ENCODE measurements around the gene POLDIP2. TPM values are rescaled to one million over a fixed set of nuclear protein-coding genes. Genes with fewer than 3 reads are reported as not detected.

The POLDIP2 gene
- total and polyA plus RNA-seq, 9 of the 15 experiments (the other 6 are each of a cell fraction or from before 2014, with no cell fraction given), result 22.0 to 137 (median 104) TPM

DNA sequence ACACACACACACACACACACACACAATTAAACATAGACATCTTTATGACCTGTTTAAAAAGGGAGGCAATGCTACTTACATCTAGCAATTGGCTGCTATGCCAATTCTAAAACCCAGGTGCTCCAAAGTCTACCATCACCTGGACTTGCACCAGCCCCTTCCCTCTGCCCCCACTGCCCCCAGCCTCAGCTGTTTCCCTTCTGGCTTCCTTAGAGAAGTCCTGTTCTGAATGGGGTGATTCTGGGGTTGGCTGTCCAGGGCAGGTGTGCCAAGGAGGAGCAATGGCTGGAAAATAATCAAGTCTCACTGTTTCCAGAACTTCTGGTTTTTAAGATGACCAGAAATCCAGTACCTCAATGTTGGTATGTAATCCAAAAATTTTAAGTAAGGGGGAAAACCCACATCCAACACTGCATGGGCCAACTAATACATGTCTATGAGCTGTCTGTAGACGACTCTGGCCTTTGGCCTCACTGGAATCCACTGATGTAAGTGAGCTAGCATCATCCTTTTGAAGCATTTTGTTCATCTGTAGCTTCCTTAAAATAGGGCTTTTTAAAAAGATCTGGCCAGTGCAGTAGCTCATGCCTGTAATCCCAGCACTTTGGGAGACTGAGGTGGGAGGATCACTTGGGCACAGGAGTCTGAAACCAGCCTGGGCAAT, 24.1 kb downstream of the POLDIP2 start (continued):
- TF ChIP-seq, protein P1, sequence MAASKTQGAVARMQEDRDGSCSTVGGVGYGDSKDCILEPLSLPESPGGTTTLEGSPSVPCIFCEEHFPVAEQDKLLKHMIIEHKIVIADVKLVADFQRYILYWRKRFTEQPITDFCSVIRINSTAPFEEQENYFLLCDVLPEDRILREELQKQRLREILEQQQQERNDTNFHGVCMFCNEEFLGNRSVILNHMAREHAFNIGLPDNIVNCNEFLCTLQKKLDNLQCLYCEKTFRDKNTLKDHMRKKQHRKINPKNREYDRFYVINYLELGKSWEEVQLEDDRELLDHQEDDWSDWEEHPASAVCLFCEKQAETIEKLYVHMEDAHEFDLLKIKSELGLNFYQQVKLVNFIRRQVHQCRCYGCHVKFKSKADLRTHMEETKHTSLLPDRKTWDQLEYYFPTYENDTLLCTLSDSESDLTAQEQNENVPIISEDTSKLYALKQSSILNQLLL (CRISPR knock-in tag; IDR thresholded peaks at IDR 0.05; ENCODE audit: borderline replicate concordance), result no peak

DNA sequence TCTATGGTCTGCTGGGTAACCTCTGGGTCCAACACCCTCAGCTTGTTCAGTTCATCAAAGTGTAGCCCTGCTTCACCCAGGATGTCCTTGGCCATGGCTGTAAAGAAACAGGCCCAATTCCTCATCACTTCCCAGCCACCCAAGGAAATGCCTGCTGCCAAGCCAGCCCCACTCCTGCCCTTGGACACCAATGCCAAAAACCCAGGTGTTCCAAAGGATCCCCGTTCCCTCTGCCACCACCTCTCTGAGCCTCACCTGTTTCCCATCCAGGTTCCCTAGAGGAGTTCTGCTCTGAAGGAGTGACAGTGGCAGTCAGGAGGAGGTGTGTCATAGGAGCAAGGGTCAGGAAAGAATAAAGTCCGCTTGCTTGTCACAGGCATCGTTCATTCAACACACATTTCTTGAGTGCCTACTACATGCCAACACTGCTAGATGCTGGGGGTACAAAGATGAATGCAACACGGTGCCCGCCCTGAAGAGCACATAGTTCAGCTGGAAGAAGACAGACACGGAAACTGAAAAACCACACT, 25.4 kb downstream of the POLDIP2 start:
- Histone ChIP-seq H3K9ac (ENCODE audit: insufficient read depth in 1 of 2, low read depth in 2 of 2, low read length in 2 of 2) (no peak overlapping the region), H3K4me1 (replicated peaks in 1 of 2; ENCODE audit: control insufficient read depth in 2 of 2, insufficient read depth in 2 of 2, low read length in 2 of 2) (peaks cover 16 to 17% of the 10 kb centered on the region in 2 experiments; a peak in 4 of 5 replicates), H3K27me3 (ENCODE audit: control insufficient read depth in 2 of 2, insufficient read depth in 2 of 2, low read length in 2 of 2) (no peaks in the 10 kb centered on the region), H3K4me2 (ENCODE audit: insufficient read depth, low read length) (no peak overlapping the region), H3K79me2 (ENCODE audit: control insufficient read depth, insufficient read depth, low read length) (peaks cover 26% of the 10 kb centered on the region), H2AFZ (ENCODE audit: low read depth, low read length) (no peak overlapping the region), H3K36me3 (ENCODE audit: control insufficient read depth, insufficient read depth, low read length) (peaks cover 40% of the 10 kb centered on the region), H3K4me3 (no peak overlapping the region), H3K27ac (ENCODE audit: extremely low read depth, low read depth, low read length) (no peak overlapping the region), H3K9me3 (replicated peaks; ENCODE audit: control insufficient read depth, insufficient read depth, low read depth, low read length) (no peaks in the 10 kb centered on the region), H4K20me1 (replicated peaks; ENCODE audit: control insufficient read depth, insufficient read depth, low read length) (peaks cover 14% of the 10 kb centered on the region), H3K9me1 (ENCODE audit: control insufficient read depth, insufficient read depth, low read length) (no peaks in the 10 kb centered on the region)
- no peak for ATAC-seq
- POLR2A ChIA-PET, result interaction anchor here (0.7 to 6.5 kb wide), 5 partner anchors 10 to 41 kb away, joined by 3 to 62 read pairs (median 3); partner anchors contain the start of genes POLDIP2 and TMEM97
- TF ChIP-seq MEF2A (IDR thresholded peaks at IDR 0.05; ENCODE audit: control insufficient read depth, low read depth, low read length) (no peak), PTBP1 (IDR thresholded peaks at IDR 0.05; ENCODE audit: low read depth, low read length) (no peak), ETV1 (tag; conservative IDR thresholded peaks at IDR 0.05; ENCODE audit: low read depth) (no peak), HES1 (IDR thresholded peaks at IDR 0.05; ENCODE audit: low read depth) (no peak), POLR3A (IDR thresholded peaks at IDR 0.05; ENCODE audit: borderline replicate concordance, extremely low read depth, insufficient read depth, insufficient read length) (no peak), POLR2AphosphoS2 (IDR thresholded peaks at IDR 0.05; ENCODE audit: low read length) (no peak), ZSCAN32 (CRISPR knock-in tag; IDR thresholded peaks at IDR 0.05) (no peak), NBN (IDR thresholded peaks at IDR 0.05; ENCODE audit: low read depth) (no peak), EGR1 (conservative IDR thresholded peaks at IDR 0.05) (no peak), ZNF57 (CRISPR knock-in tag; IDR thresholded peaks at IDR 0.05) (no peak), ZNF124 (CRISPR knock-in tag; IDR thresholded peaks at IDR 0.05) (no peak), TCF3 (CRISPR knock-in tag; IDR thresholded peaks at IDR 0.05) (no peak), HEY1 (CRISPR knock-in tag; IDR thresholded peaks at IDR 0.05; ENCODE audit: borderline replicate concordance) (no peak)
- TF ChIP-seq, protein P2, sequence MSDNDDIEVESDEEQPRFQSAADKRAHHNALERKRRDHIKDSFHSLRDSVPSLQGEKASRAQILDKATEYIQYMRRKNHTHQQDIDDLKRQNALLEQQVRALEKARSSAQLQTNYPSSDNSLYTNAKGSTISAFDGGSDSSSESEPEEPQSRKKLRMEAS (CRISPR knock-in tag; IDR thresholded peaks at IDR 0.05), result no peak
- TF ChIP-seq, protein P3, sequence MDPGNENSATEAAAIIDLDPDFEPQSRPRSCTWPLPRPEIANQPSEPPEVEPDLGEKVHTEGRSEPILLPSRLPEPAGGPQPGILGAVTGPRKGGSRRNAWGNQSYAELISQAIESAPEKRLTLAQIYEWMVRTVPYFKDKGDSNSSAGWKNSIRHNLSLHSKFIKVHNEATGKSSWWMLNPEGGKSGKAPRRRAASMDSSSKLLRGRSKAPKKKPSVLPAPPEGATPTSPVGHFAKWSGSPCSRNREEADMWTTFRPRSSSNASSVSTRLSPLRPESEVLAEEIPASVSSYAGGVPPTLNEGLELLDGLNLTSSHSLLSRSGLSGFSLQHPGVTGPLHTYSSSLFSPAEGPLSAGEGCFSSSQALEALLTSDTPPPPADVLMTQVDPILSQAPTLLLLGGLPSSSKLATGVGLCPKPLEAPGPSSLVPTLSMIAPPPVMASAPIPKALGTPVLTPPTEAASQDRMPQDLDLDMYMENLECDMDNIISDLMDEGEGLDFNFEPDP (CRISPR knock-in tag; IDR thresholded peaks at IDR 0.05), result no peak
- CTCF ChIA-PET (ENCODE audit: low intra/inter-chr PET ratio), result no interaction called here
- in situ Hi-C loops (cut with MboI), result no loop called here
- no TSS peak for BruUV-seq (replicated peaks)
- DNase-seq (ENCODE audit: extremely low read depth in 1 of 4, low spot score in 3 of 4), result no peak
- WGBS (ENCODE audit: insufficient coverage, low coverage, missing lambda C conversion rate), result 49% methylated on average over 6 of the region's 6 CpGs
- intact Hi-C loops (cut with micrococcal nuclease), result no loop called here
- FAIRE-seq, result no peak

Data from K562 (cell line).